ENCODE results near the gene RASGRP2.

RASGRP2 gene

GRCh38 chr11:64743591-64744543, at the start of gene RASGRP2:
RASGRP2 (minus strand) TSS chr11:64744142; CDS start chr11:64742866, 1,276 bp downstream.
- DNase-seq, result peak; percentile 90

GRCh38 chr11:64792482-64792881, 48.5 kb upstream of the RASGRP2 start:
- DNase-seq, result no peak

DNA sequence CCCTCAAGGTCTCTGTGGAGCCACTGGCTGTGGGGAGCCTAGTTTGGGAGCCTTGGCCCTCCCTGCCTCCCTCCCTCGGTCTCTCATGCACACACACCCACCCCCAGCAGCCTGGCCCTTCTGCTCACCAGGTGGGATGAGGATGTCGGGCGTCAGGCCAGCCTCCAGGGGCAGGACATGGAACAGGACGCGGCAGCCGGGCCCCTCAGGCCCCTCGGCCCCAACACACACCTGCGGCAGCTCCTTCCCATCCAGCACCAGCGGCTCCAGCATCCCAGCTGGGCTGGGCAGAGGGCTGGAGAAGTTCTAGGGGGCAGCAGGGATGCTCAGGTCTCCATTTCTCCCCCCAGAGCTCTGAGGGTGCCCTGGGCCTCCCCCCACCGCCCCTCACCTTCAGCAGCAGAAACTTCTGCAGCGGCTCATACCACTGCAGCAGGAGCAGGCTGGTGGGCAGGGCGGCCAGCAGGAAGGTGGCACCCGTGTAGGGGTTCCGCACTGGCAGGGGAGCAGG, 47.9 kb upstream of the RASGRP2 start:
- no peak for DNase-seq

DNA sequence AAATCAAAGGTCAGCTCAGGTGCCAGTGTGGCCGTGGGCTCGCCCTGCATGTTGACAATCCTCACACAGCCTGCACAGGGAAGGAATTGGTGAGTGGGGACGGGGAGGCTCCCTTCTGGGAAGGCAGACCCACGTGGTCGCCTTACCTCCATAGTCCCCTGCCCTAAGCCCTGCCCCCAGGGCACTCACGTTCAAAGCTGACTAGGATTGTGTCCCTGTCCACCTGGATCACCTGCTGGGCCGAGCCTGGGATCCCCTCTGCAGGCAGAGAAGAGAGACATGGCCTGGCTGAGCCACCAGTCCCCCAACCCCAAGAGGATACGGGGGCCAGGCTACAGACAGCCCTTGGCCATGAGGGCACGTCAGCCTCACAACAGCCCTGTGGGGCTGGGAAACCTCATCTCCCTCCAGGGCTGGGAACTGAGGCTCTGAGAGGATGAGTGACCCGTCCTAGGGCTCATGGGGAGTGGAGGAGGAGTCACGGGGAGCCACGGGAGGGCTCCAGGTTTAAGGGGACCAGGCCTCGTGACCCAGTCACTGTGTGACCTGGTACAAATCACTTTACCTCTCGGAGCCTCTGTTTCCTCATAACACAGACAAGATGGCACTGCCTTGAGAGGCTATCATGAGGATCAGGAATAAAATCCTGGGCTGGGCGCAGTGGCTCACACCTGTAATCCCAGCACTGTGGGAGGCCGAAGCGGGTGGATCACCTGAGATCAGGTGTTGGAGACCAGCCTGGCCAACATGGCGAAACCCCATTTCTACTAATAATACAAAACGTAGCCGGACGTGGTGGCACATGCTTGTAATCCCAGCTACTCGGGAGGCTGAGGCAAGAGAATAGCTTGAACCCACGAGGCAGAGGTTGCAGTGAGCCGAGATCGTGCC, 46.5 kb upstream of the RASGRP2 start:
- DNase-seq, result no peak

DNA sequence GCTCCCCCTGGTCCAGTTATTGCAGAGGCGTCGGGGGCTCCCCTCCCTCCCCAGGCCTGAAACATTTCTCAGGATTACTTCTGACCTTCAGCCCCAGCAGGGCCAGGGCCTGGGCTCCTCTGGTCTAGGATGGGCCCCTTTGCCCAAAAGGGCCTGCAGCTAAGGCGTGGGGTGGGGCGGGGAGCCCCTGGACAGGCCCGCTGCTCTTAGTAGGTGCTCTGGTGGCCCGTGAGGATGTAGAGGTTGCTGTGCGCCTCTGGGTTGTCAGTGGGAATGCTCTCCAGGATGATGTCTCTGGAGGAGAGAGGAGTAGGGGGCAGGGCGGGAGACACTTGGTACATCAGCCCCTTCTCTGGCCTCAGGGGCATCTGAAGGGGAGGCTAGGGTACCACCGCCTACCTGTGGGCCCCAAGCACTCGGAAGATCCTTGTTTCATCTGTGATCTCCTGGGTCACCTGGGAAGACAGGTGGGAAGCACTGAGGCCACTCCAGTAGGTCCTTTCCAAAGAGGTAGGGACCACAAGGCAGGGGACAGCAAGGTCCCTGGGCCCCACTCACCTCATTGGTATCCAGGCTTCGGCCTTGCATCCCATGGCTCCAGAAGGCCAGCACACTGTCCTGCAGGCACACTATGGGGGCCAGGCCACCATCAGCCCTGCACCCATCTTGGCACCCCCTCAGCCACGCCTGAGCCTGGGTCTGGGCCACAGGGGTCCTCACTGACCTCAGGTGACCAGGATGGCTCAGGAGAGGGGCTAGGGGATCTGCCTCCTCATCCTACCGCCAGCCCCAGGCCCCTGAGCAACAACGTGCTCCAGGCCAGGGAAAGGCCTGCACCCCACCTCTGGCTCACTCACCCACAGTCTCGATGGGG, 45.6 kb upstream of the RASGRP2 start:
- DNase-seq, result no peak

DNA sequence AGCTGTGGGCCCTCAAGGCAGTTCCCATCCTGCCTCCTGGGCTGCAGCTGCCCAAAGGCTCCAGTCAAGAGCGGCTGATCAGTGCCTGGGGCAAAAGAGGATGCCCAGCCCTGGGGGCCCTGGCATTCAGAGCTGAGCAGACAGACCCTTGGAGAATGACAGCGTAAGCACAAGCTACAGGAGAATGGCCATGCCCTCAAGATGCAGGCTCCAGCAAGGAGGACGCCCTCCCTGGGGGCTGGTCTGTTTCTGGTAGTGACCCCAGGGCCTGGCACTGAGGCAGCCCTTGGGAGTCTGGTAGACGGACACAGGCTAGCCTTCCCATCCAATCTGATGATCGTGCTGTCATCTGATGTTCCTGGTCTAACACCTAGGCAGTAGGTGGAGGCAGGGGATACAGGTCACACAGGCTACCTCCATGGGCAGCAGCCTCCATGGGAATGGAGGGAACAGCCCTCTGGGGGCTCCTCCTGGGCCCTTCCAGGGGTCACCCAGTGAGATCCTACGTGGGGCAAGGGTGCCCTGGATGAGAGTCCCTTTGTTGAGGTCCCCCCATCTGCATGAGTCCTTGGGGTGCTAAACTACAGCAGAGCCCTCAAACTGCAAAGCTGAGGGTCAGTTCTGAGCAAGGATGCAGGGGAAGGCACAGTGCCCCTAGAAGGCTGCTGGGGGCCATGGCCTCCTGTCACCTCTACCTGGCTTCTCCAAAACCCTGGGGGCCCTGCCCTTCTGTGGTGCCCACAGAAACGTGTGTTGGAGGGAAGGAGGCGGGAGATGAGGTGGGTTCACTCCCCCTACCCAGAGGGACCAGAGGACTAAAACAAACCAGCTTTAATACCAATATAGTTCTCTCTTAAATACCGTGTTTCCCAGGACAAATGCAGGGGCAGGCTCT, 44.6 kb upstream of the RASGRP2 start:
- no peak for DNase-seq

DNA sequence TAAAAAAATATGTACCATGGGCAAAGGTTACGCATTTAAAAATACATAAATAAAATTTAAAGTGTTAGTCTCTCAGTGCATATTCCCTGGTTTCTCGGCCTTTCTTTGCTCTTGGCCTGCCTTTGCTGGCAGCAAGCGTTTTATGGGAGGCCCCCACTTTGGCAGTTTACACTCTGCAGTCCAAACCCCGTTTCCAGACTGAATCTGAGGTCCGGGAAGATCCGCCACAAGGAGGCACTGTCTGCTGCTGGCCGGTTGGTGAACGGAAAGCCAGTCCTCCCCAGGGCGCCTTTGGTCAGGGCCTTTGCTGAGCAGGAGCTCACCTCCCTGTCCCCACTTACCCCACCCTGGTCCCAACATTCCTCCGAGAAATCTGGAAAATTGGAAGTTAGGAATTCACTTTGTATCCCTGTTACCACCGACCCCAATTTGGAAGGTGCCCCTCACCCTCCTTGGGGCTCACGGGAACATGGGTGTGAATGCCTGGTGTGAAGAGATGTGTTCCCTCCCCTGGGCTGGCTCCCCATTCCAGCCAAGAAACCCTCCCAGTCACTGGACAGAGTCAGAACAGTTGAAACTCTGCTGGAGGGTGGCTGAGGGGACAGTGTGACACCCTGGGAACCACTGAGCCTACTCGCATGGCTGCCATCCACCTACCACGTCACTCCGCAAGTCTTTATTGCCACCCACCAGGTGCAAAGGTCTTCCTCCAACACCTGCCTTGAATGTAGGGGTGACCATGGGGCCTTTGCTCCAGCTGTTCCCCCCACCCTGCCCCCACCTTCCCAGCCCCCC, 43.8 kb upstream of the RASGRP2 start:
- peak; percentile 84 for DNase-seq

- no peak for DNase-seq
Measured at GRCh38 chr11:64786308-64786707, 42.4 kb upstream of the RASGRP2 start.

GRCh38 chr11:64784813-64785581, 41.1 kb upstream of the RASGRP2 start:
- no peak for DNase-seq

- peak; percentile 100 for DNase-seq
Measured at GRCh38 chr11:64778473-64779298, 34.7 kb upstream of the RASGRP2 start, which contains the start of gene SF1. SF1 (minus strand) TSS chr11:64778542; CDS start chr11:64778392, 150 bp downstream.

DNA sequence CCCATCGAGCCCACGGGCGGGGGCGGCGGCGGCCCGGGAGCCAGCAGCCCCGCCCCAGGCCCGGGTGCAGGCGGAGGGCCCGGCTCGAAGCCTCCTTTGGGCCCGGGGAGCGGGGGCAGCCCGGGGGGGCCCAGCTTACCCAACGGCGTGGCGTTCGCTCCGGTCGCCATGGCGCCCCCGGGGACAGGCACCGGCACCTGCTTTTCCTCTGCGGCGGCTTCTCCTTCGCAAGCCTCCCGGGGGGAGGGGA, 34.2 kb upstream of the RASGRP2 start:
- no peak for DNase-seq

GRCh38 chr11:64777449-64778222, 33.7 kb upstream of the RASGRP2 start:
- peak; percentile 93 for DNase-seq

DNA sequence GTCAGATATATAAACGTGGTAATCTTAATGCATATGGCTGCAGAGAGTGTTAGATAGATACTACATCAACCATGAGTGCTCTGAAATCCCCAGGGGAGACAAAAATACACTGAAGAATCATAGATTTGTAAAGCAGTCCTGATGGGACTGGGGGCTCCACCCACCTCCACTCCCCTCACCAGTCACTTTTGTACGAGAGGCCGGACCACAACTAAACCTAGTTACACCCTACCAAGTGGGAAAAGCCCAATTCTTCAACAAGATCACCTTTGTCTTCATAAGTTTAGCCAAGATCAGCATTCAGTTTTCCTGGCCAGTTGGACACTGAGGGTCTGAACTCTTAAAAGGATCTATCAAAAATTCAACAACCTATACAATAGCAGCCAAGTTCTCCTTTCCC, 32.9 kb upstream of the RASGRP2 start:
- DNase-seq, result no peak

- DNase-seq, result no peak
Measured at GRCh38 chr11:64776425-64776824, 32.5 kb upstream of the RASGRP2 start.

GRCh38 chr11:64774144-64774543, 30.2 kb upstream of the RASGRP2 start:
- no peak for DNase-seq

DNA sequence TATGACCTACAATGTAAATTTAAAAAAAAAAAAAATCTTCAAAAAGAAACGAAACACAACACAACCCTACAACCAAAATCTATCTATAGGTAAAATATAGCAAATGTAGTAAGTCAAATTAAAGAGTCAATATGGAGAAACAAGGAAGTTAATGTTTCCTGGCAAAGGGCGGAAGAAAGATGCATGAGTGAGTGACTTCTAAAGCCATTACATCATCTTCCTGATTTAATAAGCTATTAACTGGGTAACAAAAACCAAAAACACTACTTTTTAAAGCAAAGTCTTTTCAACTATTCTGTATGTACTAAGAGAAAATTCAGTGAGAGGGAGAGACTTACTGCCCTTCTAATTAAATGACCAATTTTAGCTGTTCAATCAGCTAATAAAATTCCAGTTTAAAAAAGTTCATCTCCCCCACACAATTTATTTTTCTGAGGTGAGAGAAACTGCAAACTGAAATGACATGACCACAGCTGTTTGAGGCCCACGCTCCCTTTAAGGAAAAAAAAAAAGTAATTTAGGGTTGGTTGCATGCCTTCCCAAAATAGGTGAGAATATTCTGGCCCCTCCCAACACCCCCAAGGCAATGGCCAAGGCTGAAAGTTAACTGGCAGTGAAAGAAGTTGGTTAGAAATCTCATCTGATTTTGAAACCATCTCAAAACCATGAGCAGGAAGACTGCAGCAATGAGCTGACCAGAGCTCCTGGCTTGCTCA, 28.5 kb upstream of the RASGRP2 start:
- DNase-seq, result peak; percentile 37

GRCh38 chr11:64771861-64772260, 27.9 kb upstream of the RASGRP2 start:
- no peak for DNase-seq

Data from hematopoietic multipotent progenitor cell treated with erythropoietin and hydrocortisone succinate and interleukin-3 and kit ligand, for 4 days (in vitro differentiated cells).